ENCODE results near the gene SPSB2. TPM values are rescaled to one million over a fixed set of nuclear protein-coding genes. Genes with fewer than 3 reads are reported as not detected.
"Not testable (repeated sequence)": the region's sequence is repeated elsewhere in the genome, so short reads cannot be mapped to it uniquely, and the experiment has no call there.

The SPSB2 gene
- total RNA-seq, 1 donor from 2014 or later: 3.4 TPM

GRCh38 chr12:6890789-6891645 is 17.9 kb upstream of the SPSB2 start:
- H3K27ac Mint-ChIP-seq: peak overlapping the region; percentile 97
- intact Hi-C loops (cut with micrococcal nuclease): loop anchor here (1.0 to 2.0 kb wide), 6 partner anchors 13 to 80 kb away; partner anchors contain the start of genes C12orf57, EMG1, ENO2 and LRRC23

GRCh38 chr12:6889775-6890573 is 16.9 kb upstream of the SPSB2 start:
- Mint-ChIP-seq H3K4me3 (peak overlapping the region; percentile 83), H3K4me1 (peaks cover 21% of the 10 kb centered on the region), H3K36me3 (ENCODE audit: low read depth) (peaks cover 12% of the 10 kb centered on the region), H3K27ac (peak overlapping the region; percentile 97)
- intact Hi-C loops (cut with micrococcal nuclease): loop anchor here (2.0 kb wide), 2 partner anchors 55 to 81 kb away; partner anchors contain the start of genes C12orf57, EMG1 and PHB2
- not testable (repeated sequence) for H3K9me3 Mint-ChIP-seq, H3K27me3 Mint-ChIP-seq, DNase-seq

More at GRCh38 chr12:6890789-6891645, 17.9 kb upstream of the SPSB2 start:
- H3K36me3 Mint-ChIP-seq (ENCODE audit: low read depth): peaks cover 10% of the 10 kb centered on the region
- no peaks in the 10 kb centered on the region for H3K27me3 Mint-ChIP-seq
- H3K4me1 Mint-ChIP-seq: peaks cover 21% of the 10 kb centered on the region
- H3K4me3 Mint-ChIP-seq: peak overlapping the region; percentile 83
- no peaks in the 10 kb centered on the region for H3K9me3 Mint-ChIP-seq
- DNase-seq: peak; percentile 100

- intact Hi-C loops (cut with micrococcal nuclease); H3K27me3 Mint-ChIP-seq; H3K9me3 Mint-ChIP-seq; H3K27ac Mint-ChIP-seq; H3K4me3 Mint-ChIP-seq; DNase-seq: not testable (repeated sequence)
- Mint-ChIP-seq H3K4me1 (peaks cover 21% of the 10 kb centered on the region), H3K36me3 (ENCODE audit: low read depth) (peaks cover 20% of the 10 kb centered on the region)
Observed at GRCh38 chr12:6888794-6889193, 15.7 kb upstream of the SPSB2 start.

- no peak overlapping the region for H3K4me3 Mint-ChIP-seq
- H3K4me1 Mint-ChIP-seq: peaks cover 21% of the 10 kb centered on the region
- peak overlapping the region; percentile 36 for H3K27ac Mint-ChIP-seq
- no peak for DNase-seq
- no peaks in the 10 kb centered on the region for H3K27me3 Mint-ChIP-seq
- H3K9me3 Mint-ChIP-seq: no peaks in the 10 kb centered on the region
- intact Hi-C loops (cut with micrococcal nuclease): no loop called here
- peaks cover 20% of the 10 kb centered on the region for H3K36me3 Mint-ChIP-seq (ENCODE audit: low read depth)
Observed at GRCh38 chr12:6888360-6888759, 15.3 kb upstream of the SPSB2 start.

GRCh38 chr12:6887460-6887859 is 14.4 kb upstream of the SPSB2 start:
- intact Hi-C loops (cut with micrococcal nuclease): no loop called here
- H3K4me3 Mint-ChIP-seq: no peak overlapping the region
- H3K27ac Mint-ChIP-seq: no peak overlapping the region

GRCh38 chr12:6886206-6886999 is 13.3 kb upstream of the SPSB2 start:
- H3K9me3 Mint-ChIP-seq; H3K27ac Mint-ChIP-seq; H3K27me3 Mint-ChIP-seq; DNase-seq; H3K4me3 Mint-ChIP-seq; intact Hi-C loops (cut with micrococcal nuclease): not testable (repeated sequence)
- peaks cover 27% of the 10 kb centered on the region for H3K36me3 Mint-ChIP-seq (ENCODE audit: low read depth)
- peaks cover 11% of the 10 kb centered on the region for H3K4me1 Mint-ChIP-seq

More at GRCh38 chr12:6887460-6887859, 14.4 kb upstream of the SPSB2 start:
- no peaks in the 10 kb centered on the region for H3K9me3 Mint-ChIP-seq
- no peaks in the 10 kb centered on the region for H3K27me3 Mint-ChIP-seq
- H3K4me1 Mint-ChIP-seq: peaks cover 19% of the 10 kb centered on the region
- H3K36me3 Mint-ChIP-seq (ENCODE audit: low read depth): peaks cover 23% of the 10 kb centered on the region
- no peak for DNase-seq

GRCh38 chr12:6884539-6884938 is 11.4 kb upstream of the SPSB2 start:
- no peaks in the 10 kb centered on the region for H3K27me3 Mint-ChIP-seq
- peaks cover 22% of the 10 kb centered on the region for H3K36me3 Mint-ChIP-seq (ENCODE audit: low read depth)
- no peak overlapping the region for H3K4me3 Mint-ChIP-seq
- peaks cover 3% of the 10 kb centered on the region for H3K4me1 Mint-ChIP-seq
- intact Hi-C loops (cut with micrococcal nuclease): no loop called here
- no peaks in the 10 kb centered on the region for H3K9me3 Mint-ChIP-seq
- H3K27ac Mint-ChIP-seq: no peak overlapping the region
- no peak for DNase-seq

GRCh38 chr12:6883683-6884082 is 10.6 kb upstream of the SPSB2 start:
- no peak overlapping the region for H3K4me3 Mint-ChIP-seq
- H3K9me3 Mint-ChIP-seq: no peaks in the 10 kb centered on the region
- H3K27me3 Mint-ChIP-seq: no peaks in the 10 kb centered on the region
- no peak overlapping the region for H3K27ac Mint-ChIP-seq
- DNase-seq: no peak
- intact Hi-C loops (cut with micrococcal nuclease): no loop called here
- peaks cover 24% of the 10 kb centered on the region for H3K36me3 Mint-ChIP-seq (ENCODE audit: low read depth)
- peaks cover 3% of the 10 kb centered on the region for H3K4me1 Mint-ChIP-seq

GRCh38 chr12:6883252-6883651 is 10.1 kb upstream of the SPSB2 start:
- H3K36me3 Mint-ChIP-seq (ENCODE audit: low read depth): peaks cover 21% of the 10 kb centered on the region
- H3K27me3 Mint-ChIP-seq: no peaks in the 10 kb centered on the region
- H3K4me3 Mint-ChIP-seq: no peak overlapping the region

GRCh38 chr12:6879824-6880223 is 6.7 kb upstream of the SPSB2 start:
- H3K27me3 Mint-ChIP-seq; H3K4me3 Mint-ChIP-seq; H3K9me3 Mint-ChIP-seq; DNase-seq; intact Hi-C loops (cut with micrococcal nuclease); H3K4me1 Mint-ChIP-seq; H3K27ac Mint-ChIP-seq: not testable (repeated sequence)
- peaks cover 29% of the 10 kb centered on the region for H3K36me3 Mint-ChIP-seq (ENCODE audit: low read depth)

More at GRCh38 chr12:6883252-6883651, 10.1 kb upstream of the SPSB2 start:
- Mint-ChIP-seq H3K27ac (no peak overlapping the region), H3K4me1 (peaks cover under 1% of the 10 kb centered on the region), H3K9me3 (no peaks in the 10 kb centered on the region)
- DNase-seq: no peak
- intact Hi-C loops (cut with micrococcal nuclease): no loop called here

- peaks cover 44% of the 10 kb centered on the region for H3K4me1 Mint-ChIP-seq
- H3K27me3 Mint-ChIP-seq: not testable (repeated sequence)
- H3K27ac Mint-ChIP-seq: peak overlapping the region; percentile 88
Observed at GRCh38 chr12:6874015-6874368, 889 bp upstream of the SPSB2 start.

GRCh38 chr12:6872073-6873048 is 742 bp downstream of the SPSB2 start:
- intact Hi-C loops (cut with micrococcal nuclease): loop anchor here (1.0 to 5.0 kb wide), 11 partner anchors 19 to 338 kb away; partner anchors contain the start of genes C1RL, CHD4, ENO2 and GAPDH
- H3K27me3 Mint-ChIP-seq: no peaks in the 10 kb centered on the region
- H3K27ac Mint-ChIP-seq: peak overlapping the region; percentile 87
- peak; percentile 97 for DNase-seq
- H3K4me3 Mint-ChIP-seq: peak overlapping the region; percentile 89
- no peaks in the 10 kb centered on the region for H3K9me3 Mint-ChIP-seq
- H3K4me1 Mint-ChIP-seq: peaks cover 50% of the 10 kb centered on the region
- peaks cover 64% of the 10 kb centered on the region for H3K36me3 Mint-ChIP-seq (ENCODE audit: low read depth)

More at GRCh38 chr12:6874015-6874368, 889 bp upstream of the SPSB2 start:
- intact Hi-C loops (cut with micrococcal nuclease): loop anchor here (5.0 kb wide), 3 partner anchors 63 to 267 kb away; partner anchors contain the start of genes CHD4 and LPCAT3
- not testable (repeated sequence) for H3K9me3 Mint-ChIP-seq, DNase-seq
- Mint-ChIP-seq H3K36me3 (ENCODE audit: low read depth) (peaks cover 54% of the 10 kb centered on the region), H3K4me3 (peak overlapping the region; percentile 89)
